ENCODE measurements around the gene SPSB3. TPM values are rescaled to one million over a fixed set of nuclear protein-coding genes. Genes with fewer than 3 reads are reported as not detected.
"Not testable (repeated sequence)": the region's sequence is repeated elsewhere in the genome, so short reads cannot be mapped to it uniquely, and the experiment has no call there.

The SPSB3 gene
- total RNA-seq, 2 donors from 2014 or later = 28.0 to 28.1 TPM

GRCh38 chr16:1808691-1809090 is 26.3 kb upstream of the SPSB3 start:
- H3K27ac ChIP-seq (ENCODE audit: low read depth, low read length) = no peak overlapping the region
- no peaks in the 10 kb centered on the region for H3K27me3 ChIP-seq (ENCODE audit: control insufficient read depth, insufficient read depth, low read length, poor library complexity, severe bottlenecking)
- no peak overlapping the region for H3K9ac ChIP-seq (ENCODE audit: extremely low read depth, low read length, poor library complexity, severe bottlenecking)
- Mint-ChIP-seq H3K9me3 (peaks cover 21% of the 10 kb centered on the region), H3K4me3 (no peak overlapping the region), H3K36me3 (ENCODE audit: low read depth) (peaks cover 59% of the 10 kb centered on the region), H3K4me1 (no peaks in the 10 kb centered on the region), H3K27me3 (ENCODE audit: insufficient read depth) (no peaks in the 10 kb centered on the region), H3K27ac (no peak overlapping the region)
- WGBS, 2 experiments (ENCODE audit: insufficient coverage in 1 of 2, insufficient read length in 1 of 2) = 78 to 85% methylated on average over 8 to 18 of the region's 18 CpGs
- no peak for DNase-seq
- TF ChIP-seq CTCF (conservative IDR thresholded peaks at IDR 0.05) = no peak
- H3K9me3 ChIP-seq (ENCODE audit: control insufficient read depth, low read length) = no peaks in the 10 kb centered on the region
- no peaks in the 10 kb centered on the region for H3K4me1 ChIP-seq (ENCODE audit: control insufficient read depth, insufficient read depth, low read length)
- peaks cover 18% of the 10 kb centered on the region for H3K36me3 ChIP-seq (ENCODE audit: control insufficient read depth, insufficient read depth, low read length)
- no peak overlapping the region for H3K4me3 ChIP-seq (ENCODE audit: low read length)

GRCh38 chr16:1807626-1808025 is 25.3 kb upstream of the SPSB3 start:
- Histone ChIP-seq H3K36me3 (ENCODE audit: control insufficient read depth, insufficient read depth, low read length) (peaks cover 18% of the 10 kb centered on the region), H3K4me3 (ENCODE audit: low read length) (no peak overlapping the region), H3K9me3 (ENCODE audit: control insufficient read depth, low read length) (no peaks in the 10 kb centered on the region), H3K27me3 (ENCODE audit: control insufficient read depth, insufficient read depth, low read length, poor library complexity, severe bottlenecking) (no peaks in the 10 kb centered on the region), H3K27ac (ENCODE audit: low read depth, low read length) (no peak overlapping the region), H3K9ac (ENCODE audit: extremely low read depth, low read length, poor library complexity, severe bottlenecking) (no peak overlapping the region), H3K4me1 (ENCODE audit: control insufficient read depth, insufficient read depth, low read length) (no peaks in the 10 kb centered on the region)
- no peak for TF ChIP-seq CTCF (conservative IDR thresholded peaks at IDR 0.05)
- peaks cover 27% of the 10 kb centered on the region for H3K9me3 Mint-ChIP-seq
- peaks cover 52% of the 10 kb centered on the region for H3K36me3 Mint-ChIP-seq (ENCODE audit: low read depth)
- H3K4me3 Mint-ChIP-seq = no peak overlapping the region
- no peaks in the 10 kb centered on the region for H3K27me3 Mint-ChIP-seq (ENCODE audit: insufficient read depth)
- no peak overlapping the region for H3K27ac Mint-ChIP-seq
- WGBS, 2 experiments (ENCODE audit: insufficient coverage in 1 of 2, insufficient read length in 1 of 2) = 80 to 87% methylated on average over 1 to 10 of the region's 10 CpGs
- DNase-seq = no peak
- no peaks in the 10 kb centered on the region for H3K4me1 Mint-ChIP-seq

GRCh38 chr16:1800701-1801100 is 18.3 kb upstream of the SPSB3 start:
- Mint-ChIP-seq H3K27ac (no peak overlapping the region), H3K27me3 (ENCODE audit: insufficient read depth) (no peaks in the 10 kb centered on the region), H3K4me1 (no peaks in the 10 kb centered on the region), H3K4me3 (no peak overlapping the region), H3K36me3 (ENCODE audit: low read depth) (peaks cover 42% of the 10 kb centered on the region), H3K9me3 (peaks cover 68% of the 10 kb centered on the region)
- DNase-seq = no peak
- Histone ChIP-seq H3K9me3 (ENCODE audit: control insufficient read depth, low read length) (peaks cover 26% of the 10 kb centered on the region), H3K4me3 (ENCODE audit: low read length) (no peak overlapping the region), H3K9ac (ENCODE audit: extremely low read depth, low read length, poor library complexity, severe bottlenecking) (no peak overlapping the region), H3K36me3 (ENCODE audit: control insufficient read depth, insufficient read depth, low read length) (no peaks in the 10 kb centered on the region), H3K27ac (ENCODE audit: low read depth, low read length) (no peak overlapping the region), H3K4me1 (ENCODE audit: control insufficient read depth, insufficient read depth, low read length) (no peaks in the 10 kb centered on the region), H3K27me3 (ENCODE audit: control insufficient read depth, insufficient read depth, low read length, poor library complexity, severe bottlenecking) (no peaks in the 10 kb centered on the region)
- WGBS, 2 experiments (ENCODE audit: insufficient coverage in 1 of 2, insufficient read length in 1 of 2) = 81 to 88% methylated on average over 10 of the region's 10 CpGs
- TF ChIP-seq CTCF (conservative IDR thresholded peaks at IDR 0.05) = no peak

- H3K9ac ChIP-seq (ENCODE audit: extremely low read depth, low read length, poor library complexity, severe bottlenecking); H3K36me3 ChIP-seq (ENCODE audit: control insufficient read depth, insufficient read depth, low read length); DNase-seq; H3K27ac Mint-ChIP-seq; H3K27me3 Mint-ChIP-seq (ENCODE audit: insufficient read depth); H3K4me1 ChIP-seq (ENCODE audit: control insufficient read depth, insufficient read depth, low read length); H3K27ac ChIP-seq (ENCODE audit: low read depth, low read length); H3K4me3 ChIP-seq (ENCODE audit: low read length); H3K4me3 Mint-ChIP-seq; H3K4me1 Mint-ChIP-seq; H3K27me3 ChIP-seq (ENCODE audit: control insufficient read depth, insufficient read depth, low read length, poor library complexity, severe bottlenecking): not testable (repeated sequence)
- H3K9me3 ChIP-seq (ENCODE audit: control insufficient read depth, low read length) = peaks cover 26% of the 10 kb centered on the region
- Mint-ChIP-seq H3K9me3 (peaks cover 64% of the 10 kb centered on the region), H3K36me3 (ENCODE audit: low read depth) (peaks cover 36% of the 10 kb centered on the region)
- WGBS, 2 experiments (ENCODE audit: insufficient coverage in 1 of 2, insufficient read length in 1 of 2) = 69 to 89% methylated on average over 3 to 4 of the region's 5 CpGs
These were observed 16.9 kb upstream of the SPSB3 start for GRCh38 chr16:1799263-1799662.

Data from endodermal cell (in vitro differentiated cells).